A673 (cell line): ENCODE data around the gene CORT. TPM values are rescaled to one million over a fixed set of nuclear protein-coding genes. Genes with fewer than 3 reads are reported as not detected.

Experiments used
- BruUV-seq: library from RNA; stranded (reverse); fragments of 400-500 nt; replicated peaks from 2 replicates; lab custom pipeline; 2021; lab: Mats Ljungman, UMichigan
- CTCF ChIA-PET: fragments of 300-600 bp; sonication (Branson Sonifier 250); formaldehyde crosslinking; loops from one replicate; lab custom pipeline; 2022; ENCODE audit warnings: antibody characterized with exemption; lab: Charles Lee
- POLR2A ChIA-PET: fragments of 300-600 bp; sonication (Branson Sonifier 250); formaldehyde crosslinking; loops from one replicate; lab custom pipeline; 2022; ENCODE audit warnings: antibody characterized with exemption; ENCODE audit not compliant: low non-redundant PET; lab: Charles Lee
- DNase-seq: peaks from one replicate; pipeline ENCODE4 v3.0.0-alpha.2; 2015; ENCODE audit warnings: low spot score
- H3K27ac ChIP-seq: fragments of 200-600 bp; sonication (generic); 2 replicates; pipeline ENCODE4 v1.5.1; 2016; ENCODE audit warnings: mixed run types, low read depth, mild to moderate bottlenecking, mixed read lengths, antibody characterized with exemption, low read length; ENCODE audit not compliant: poor library complexity, severe bottlenecking
- H3K27me3 ChIP-seq: fragments of 200-600 bp; sonication (generic); replicated peaks from 2 replicates; pipeline ENCODE4 v1.6.1; 2017; ENCODE audit warnings: mixed run types, low read depth, mild to moderate bottlenecking, mixed read lengths, antibody characterized with exemption, low read length; ENCODE audit not compliant: insufficient read depth, poor library complexity
- H3K36me3 ChIP-seq: fragments of 200-600 bp; sonication (generic); 2 replicates; pipeline ENCODE4 v1.6.1; 2016; ENCODE audit warnings: mixed run types, mild to moderate bottlenecking, mixed read lengths, antibody characterized with exemption, low read length; ENCODE audit not compliant: insufficient read depth, poor library complexity, severe bottlenecking
- H3K4me1 ChIP-seq: fragments of 200-600 bp; sonication (generic); 2 replicates; pipeline ENCODE4 v1.6.1; 2017; ENCODE audit warnings: mixed run types, mild to moderate bottlenecking, mixed read lengths, antibody characterized with exemption, low read length; ENCODE audit not compliant: insufficient read depth, poor library complexity, severe bottlenecking
- H3K4me3 ChIP-seq: fragments of 200-600 bp; sonication (generic); 2 replicates; pipeline ENCODE4 v1.5.1; 2016; ENCODE audit warnings: low read depth, mixed run types, mild to moderate bottlenecking, mixed read lengths, low read length; ENCODE audit not compliant: poor library complexity, severe bottlenecking
- H3K9me3 ChIP-seq: fragments of 200-600 bp; sonication (generic); 2 replicates; pipeline ENCODE4 v1.6.1; 2016; ENCODE audit warnings: mixed run types, low read depth, mild to moderate bottlenecking, mixed read lengths, antibody characterized with exemption, low read length; ENCODE audit not compliant: poor library complexity, severe bottlenecking
- CTCF ChIP-seq: fragments of 300-800, 200-600 bp; sonication (generic); conservative IDR thresholded peaks from 2 replicates; pipeline ENCODE4 v1.5.1; 2017; ENCODE audit warnings: low read depth, mild to moderate bottlenecking, antibody characterized with exemption, low read length, moderate library complexity, mixed read lengths
- EZH2 ChIP-seq: fragments of 200-600 bp; sonication (generic); IDR thresholded peaks from 2 replicates; pipeline ENCODE4 v1.6.1; 2017; ENCODE audit warnings: borderline replicate concordance, low read depth, mild to moderate bottlenecking, mixed read lengths, antibody characterized with exemption, low read length; ENCODE audit not compliant: poor library complexity, severe bottlenecking
- intact Hi-C: fragments of 100-400 bp; cut with micrococcal nuclease; formaldehyde crosslinking; loops from one replicate; pipeline ENCODE4 v1.10.0; 2022; ENCODE audit not compliant: unreplicated experiment
- total RNA-seq: library from RNA; stranded (reverse); gene quantifications from 2 replicates; pipeline ENCODE4 v1.2.3, GENCODE V29; 2021

The CORT gene
- total RNA-seq, 1 experiment from 2014 or later = 1.4 TPM

GRCh38 chr1:10437052-10437451 is 12.8 kb upstream of the CORT start:
- ChIA-PET CTCF (no interaction called here), POLR2A (interaction anchor here (0.6 kb wide), 1 partner anchor 9 kb away, joined by 4 read pairs; no protein-coding TSS in a partner anchor)
- Histone ChIP-seq H3K9me3 (no peaks in the 10 kb centered on the region), H3K27ac (no peak overlapping the region), H3K4me3 (no peak overlapping the region), H3K4me1 (no peaks in the 10 kb centered on the region), H3K36me3 (no peaks in the 10 kb centered on the region), H3K27me3 (no peaks in the 10 kb centered on the region)
- DNase-seq = no peak
- TF ChIP-seq CTCF (no peak), EZH2 (no peak)
- intact Hi-C loops = no loop called here
- no TSS peak for BruUV-seq

GRCh38 chr1:10438677-10439163 is 11.1 kb upstream of the CORT start:
- TF ChIP-seq CTCF = no peak
- BruUV-seq = no TSS peak
- CTCF ChIA-PET = no interaction called here
- Histone ChIP-seq H3K27ac (no peak overlapping the region), H3K4me1 (no peaks in the 10 kb centered on the region), H3K27me3 (no peaks in the 10 kb centered on the region), H3K4me3 (no peak overlapping the region), H3K36me3 (no peaks in the 10 kb centered on the region), H3K9me3 (no peaks in the 10 kb centered on the region)
- DNase-seq = no peak
- POLR2A ChIA-PET = no interaction called here
- intact Hi-C loops = no loop called here

- TF ChIP-seq EZH2 = no peak
- no peak for TF ChIP-seq CTCF
- CTCF ChIA-PET = no interaction called here
- Histone ChIP-seq H3K36me3 (no peaks in the 10 kb centered on the region), H3K9me3 (no peaks in the 10 kb centered on the region), H3K27me3 (no peaks in the 10 kb centered on the region), H3K4me1 (no peaks in the 10 kb centered on the region), H3K27ac (no peak overlapping the region), H3K4me3 (no peak overlapping the region)
- POLR2A ChIA-PET = no interaction called here
- no TSS peak for BruUV-seq
- DNase-seq = no peak
- intact Hi-C loops = no loop called here
These were observed 9.5 kb upstream of the CORT start for GRCh38 chr1:10440305-10440704.
